Uterus (tissue), 4 donors: Measurements from ENCODE around the gene CCDC137. TPM values are rescaled to one million over a fixed set of nuclear protein-coding genes. Genes with fewer than 3 reads are reported as not detected.

Experiments
- DNase-seq, 2 donors: peaks; one replicate each; pipeline ENCODE4 v3.0.0-alpha.2; 2019 to 2020
- H3K27ac ChIP-seq, 2 donors: fragments of 200-600 bp; sonication (generic); 1 replicate in 1 of 2; 2 replicates in 1 of 2; pipeline ENCODE4 v1.5.1; 2016 to 2018
- H3K27me3 ChIP-seq, 2 donors: fragments of 200-600 bp; sonication (generic); one replicate each; pipeline ENCODE4 v1.5.1; 2018 to 2019; ENCODE audit warnings: control low read depth in 1 of 2
- H3K36me3 ChIP-seq, 2 donors: fragments of 200-600 bp; sonication (generic); one replicate each; pipeline ENCODE4 v1.5.1; 2019; ENCODE audit warnings: control low read depth in 1 of 2
- H3K4me1 ChIP-seq, 2 donors: fragments of 200-600 bp; sonication (generic); one replicate each; pipeline ENCODE4 v1.5.1; 2018 to 2019; ENCODE audit warnings: control low read depth in 1 of 2
- H3K4me3 ChIP-seq, 2 donors: fragments of 200-600 bp; sonication (generic); 1 replicate in 1 of 2; 2 replicates in 1 of 2; pipeline ENCODE4 v1.5.1; 2018 to 2019; ENCODE audit warnings: mild to moderate bottlenecking in 1 of 2
- H3K9me3 ChIP-seq, 2 donors: fragments of 200-600 bp; sonication (generic); one replicate each; pipeline ENCODE4 v1.5.1; 2019; ENCODE audit warnings: control low read depth in 1 of 2
- POLR2A ChIP-seq, 2 donors: fragments of 450-650 bp; IDR thresholded peaks; one replicate each; pipeline ENCODE4 v1.6.1; 2016; ENCODE audit warnings: antibody characterized with exemption in 2 of 2, mild to moderate bottlenecking in 1 of 2, moderate library complexity in 1 of 2
- intact Hi-C: fragments of 100-400 bp; cut with DNase I; formaldehyde crosslinking; loops from one replicate; pipeline ENCODE4 v1.15.1; 2023; ENCODE audit warnings: low total_unique reads
- total RNA-seq, 4 donors: library from RNA; depleted of rRNA in 3 of 4; stranded (reverse); fragments of >200 nt in 3 of 4; gene quantifications; one replicate each; pipeline versions ENCODE4 v1.1.0 to v1.2.4, GENCODE V29; 2014 to 2023
- TF ChIP-seq, protein P1 (sequence below), 4 experiments: fragments of 200-600 bp in 2 of 4; fragments of 450-650 bp in 2 of 4; sonication (generic) in 2 of 4; IDR thresholded peaks; one replicate each; pipeline ENCODE4 v1.5.1; 2016 to 2019; ENCODE audit warnings: antibody characterized with exemption in 4 of 4, mild to moderate bottlenecking in 2 of 4, moderate library complexity in 1 of 4
- donor health status: DM: yes; HTN: yes; CAD: no.

The CCDC137 gene
- total RNA-seq, 4 donors from 2014 or later: 0.77 to 12.3 (median 3.9) TPM

GRCh38 chr17:81682565-81683207 is 16.1 kb downstream of the CCDC137 start:
- peaks cover 7 to 19% of the 10 kb centered on the region in 2 donors for H3K4me1 ChIP-seq
- H3K27me3 ChIP-seq: no peaks in the 10 kb centered on the region
- TF ChIP-seq POLR2A (IDR thresholded peaks at IDR 0.05): no peak
- TF ChIP-seq, protein P1, sequence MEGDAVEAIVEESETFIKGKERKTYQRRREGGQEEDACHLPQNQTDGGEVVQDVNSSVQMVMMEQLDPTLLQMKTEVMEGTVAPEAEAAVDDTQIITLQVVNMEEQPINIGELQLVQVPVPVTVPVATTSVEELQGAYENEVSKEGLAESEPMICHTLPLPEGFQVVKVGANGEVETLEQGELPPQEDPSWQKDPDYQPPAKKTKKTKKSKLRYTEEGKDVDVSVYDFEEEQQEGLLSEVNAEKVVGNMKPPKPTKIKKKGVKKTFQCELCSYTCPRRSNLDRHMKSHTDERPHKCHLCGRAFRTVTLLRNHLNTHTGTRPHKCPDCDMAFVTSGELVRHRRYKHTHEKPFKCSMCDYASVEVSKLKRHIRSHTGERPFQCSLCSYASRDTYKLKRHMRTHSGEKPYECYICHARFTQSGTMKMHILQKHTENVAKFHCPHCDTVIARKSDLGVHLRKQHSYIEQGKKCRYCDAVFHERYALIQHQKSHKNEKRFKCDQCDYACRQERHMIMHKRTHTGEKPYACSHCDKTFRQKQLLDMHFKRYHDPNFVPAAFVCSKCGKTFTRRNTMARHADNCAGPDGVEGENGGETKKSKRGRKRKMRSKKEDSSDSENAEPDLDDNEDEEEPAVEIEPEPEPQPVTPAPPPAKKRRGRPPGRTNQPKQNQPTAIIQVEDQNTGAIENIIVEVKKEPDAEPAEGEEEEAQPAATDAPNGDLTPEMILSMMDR (IDR thresholded peaks at IDR 0.05): no peak
- peak overlapping the region; percentile 73 to 86 for H3K27ac ChIP-seq
- no peaks in the 10 kb centered on the region for H3K9me3 ChIP-seq
- H3K4me3 ChIP-seq: peak overlapping the region; percentile 88 to 99
- intact Hi-C loops: no loop called here
- H3K36me3 ChIP-seq: no peaks in the 10 kb centered on the region
- DNase-seq: no peak

DNA sequence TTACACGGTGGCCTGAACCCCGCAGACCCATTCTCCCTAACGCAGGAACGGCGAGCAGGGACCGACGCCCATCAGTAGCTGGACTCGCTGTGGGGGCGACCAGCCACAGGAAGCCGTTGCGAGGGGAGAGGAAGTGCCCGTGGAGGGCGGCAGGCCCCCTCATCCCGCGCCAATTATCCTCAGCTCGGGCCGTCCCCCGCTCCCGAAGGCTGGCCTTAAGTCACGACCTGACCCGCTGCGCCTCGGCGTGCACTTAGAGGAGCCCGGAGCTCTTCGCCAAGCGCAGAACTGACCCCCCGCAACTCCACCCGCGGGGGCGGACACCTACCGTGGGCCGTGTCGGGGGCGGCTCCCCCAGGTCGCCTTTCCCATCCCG is 16.7 kb downstream of the CCDC137 start:
- Histone ChIP-seq H3K27me3 (no peaks in the 10 kb centered on the region), H3K4me1 (peaks cover 7 to 19% of the 10 kb centered on the region in 2 donors), H3K36me3 (no peaks in the 10 kb centered on the region), H3K4me3 (peak overlapping the region; percentile 88 to 99), H3K9me3 (no peaks in the 10 kb centered on the region), H3K27ac (peak overlapping the region; percentile 73 to 86)
- TF ChIP-seq, protein P1 (IDR thresholded peaks at IDR 0.05): no peak
- no peak for TF ChIP-seq POLR2A (IDR thresholded peaks at IDR 0.05)
- intact Hi-C loops: no loop called here
- DNase-seq: no peak

DNA sequence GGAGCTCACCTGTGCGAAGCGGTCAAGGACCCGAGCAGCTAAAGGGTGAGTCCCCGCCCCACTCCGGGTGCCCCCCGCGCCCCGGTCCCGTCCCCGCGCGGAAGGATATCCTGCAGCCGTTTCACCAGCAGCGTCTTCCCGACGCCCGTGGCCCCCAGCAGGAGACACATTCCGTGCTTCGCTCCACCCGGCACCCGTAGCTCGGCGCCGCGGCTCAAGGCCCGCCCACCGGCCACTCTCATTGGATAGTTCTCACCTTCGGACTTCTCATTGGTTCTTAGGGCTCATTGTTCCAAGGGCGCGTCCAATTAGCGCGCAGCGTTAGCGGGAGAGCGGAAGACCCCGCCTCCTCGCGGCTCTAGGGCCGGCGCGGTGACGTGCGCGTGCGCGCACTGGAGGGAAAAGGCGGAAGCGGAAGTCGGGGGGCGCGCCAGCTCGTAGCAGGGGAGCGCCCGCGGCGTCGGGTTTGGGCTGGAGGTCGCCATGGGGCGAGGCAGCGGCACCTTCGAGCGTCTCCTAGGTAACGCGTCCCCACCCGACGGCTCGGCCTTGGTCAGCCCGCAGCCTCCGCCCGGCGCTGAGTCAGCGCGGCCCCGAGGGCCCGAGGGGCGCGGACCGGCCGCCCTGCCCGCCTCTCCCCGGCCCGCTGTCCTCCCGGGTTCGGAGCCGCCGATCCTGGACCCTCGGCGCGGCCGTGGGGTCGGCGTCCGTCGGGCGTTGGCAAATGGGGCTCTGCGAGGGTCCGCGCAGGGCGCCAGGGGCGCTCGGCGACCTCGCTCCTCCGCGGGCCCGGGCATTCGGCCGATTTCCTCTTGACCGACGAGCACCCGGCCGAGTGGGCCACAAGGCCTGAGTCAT is 17.3 kb downstream of the CCDC137 start, which contains the start of the genes ARL16 and HGS:
Gene ARL16 (minus strand): TSS at position 214 of the 858 bp plus-strand sequence. CDS start 44 bp downstream, at position 170.
Gene HGS (plus strand): TSS at position 428 of the 858 bp plus-strand sequence. CDS start 56 bp downstream, at position 484.
- H3K4me3 ChIP-seq: peak within 1 kb of the TSS; percentile 88 to 99
- H3K9me3 ChIP-seq: no peaks in the 10 kb centered on the region
- TF ChIP-seq, protein P1 (IDR thresholded peaks at IDR 0.05): peak in 1 of 4 experiments; percentile 30
- TF ChIP-seq POLR2A (IDR thresholded peaks at IDR 0.05): peak in 1 of 2 donors; percentile 71
- H3K27me3 ChIP-seq: no peaks in the 10 kb centered on the region
- no peaks in the 10 kb centered on the region for H3K36me3 ChIP-seq
- intact Hi-C loops: no loop called here
- H3K27ac ChIP-seq: peak within 1 kb of the TSS; percentile 73 to 86
- DNase-seq: peak; percentile 98 to 99
- peaks cover 7 to 19% of the 10 kb centered on the region in 2 donors for H3K4me1 ChIP-seq

GRCh38 chr17:81684442-81684911 is 17.9 kb downstream of the CCDC137 start:
- Histone ChIP-seq H3K36me3 (no peaks in the 10 kb centered on the region), H3K27me3 (no peaks in the 10 kb centered on the region), H3K27ac (peak overlapping the region; percentile 42 to 73), H3K4me1 (peaks cover 7 to 19% of the 10 kb centered on the region in 2 donors), H3K4me3 (peak overlapping the region; percentile 88 to 99), H3K9me3 (no peaks in the 10 kb centered on the region)
- DNase-seq: no peak
- no peak for TF ChIP-seq POLR2A (IDR thresholded peaks at IDR 0.05)
- TF ChIP-seq, protein P1 (IDR thresholded peaks at IDR 0.05): no peak
- intact Hi-C loops: no loop called here
